Hepatocyte (in vitro differentiated cells): ENCODE data around the gene SLC35F6.

Experiments
- EZH2 ChIP-seq: fragments of 200-600 bp; sonication (generic); IDR thresholded peaks from 2 replicates; pipeline ENCODE4 v1.6.1; 2016; ENCODE audit warnings: antibody characterized with exemption, mild to moderate bottlenecking, borderline replicate concordance
- TF ChIP-seq, protein P1 (sequence below): fragments of 200-600 bp; sonication (generic); IDR thresholded peaks from 2 replicates; pipeline ENCODE4 v1.5.1; 2016; ENCODE audit warnings: antibody characterized with exemption, mild to moderate bottlenecking; ENCODE audit not compliant: poor library complexity

DNA sequence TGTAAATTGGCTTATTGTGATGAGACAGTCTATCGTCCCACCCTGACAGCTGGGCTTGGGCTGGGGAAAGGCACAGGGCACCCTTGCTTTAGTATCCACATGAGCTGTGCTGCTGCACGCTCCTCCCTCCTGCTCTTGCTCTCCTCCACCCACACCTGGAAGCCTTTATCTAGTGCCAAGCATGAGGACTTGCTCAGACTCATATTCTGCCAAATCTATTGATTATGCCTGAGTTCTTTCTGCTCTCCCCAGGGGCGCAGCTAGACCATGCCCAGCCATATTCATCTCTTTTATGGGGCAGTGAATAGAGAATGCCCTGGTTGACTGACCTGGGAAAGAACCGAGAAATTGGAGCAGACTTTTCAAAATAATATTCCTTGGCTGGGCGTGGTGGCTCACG lies 54.9 kb downstream of the SLC35F6 start:
- TF ChIP-seq, protein P1, sequence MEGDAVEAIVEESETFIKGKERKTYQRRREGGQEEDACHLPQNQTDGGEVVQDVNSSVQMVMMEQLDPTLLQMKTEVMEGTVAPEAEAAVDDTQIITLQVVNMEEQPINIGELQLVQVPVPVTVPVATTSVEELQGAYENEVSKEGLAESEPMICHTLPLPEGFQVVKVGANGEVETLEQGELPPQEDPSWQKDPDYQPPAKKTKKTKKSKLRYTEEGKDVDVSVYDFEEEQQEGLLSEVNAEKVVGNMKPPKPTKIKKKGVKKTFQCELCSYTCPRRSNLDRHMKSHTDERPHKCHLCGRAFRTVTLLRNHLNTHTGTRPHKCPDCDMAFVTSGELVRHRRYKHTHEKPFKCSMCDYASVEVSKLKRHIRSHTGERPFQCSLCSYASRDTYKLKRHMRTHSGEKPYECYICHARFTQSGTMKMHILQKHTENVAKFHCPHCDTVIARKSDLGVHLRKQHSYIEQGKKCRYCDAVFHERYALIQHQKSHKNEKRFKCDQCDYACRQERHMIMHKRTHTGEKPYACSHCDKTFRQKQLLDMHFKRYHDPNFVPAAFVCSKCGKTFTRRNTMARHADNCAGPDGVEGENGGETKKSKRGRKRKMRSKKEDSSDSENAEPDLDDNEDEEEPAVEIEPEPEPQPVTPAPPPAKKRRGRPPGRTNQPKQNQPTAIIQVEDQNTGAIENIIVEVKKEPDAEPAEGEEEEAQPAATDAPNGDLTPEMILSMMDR: no peak
- TF ChIP-seq EZH2: no peak
